Glutamatergic neuron (in vitro differentiated cells): ENCODE measurements around the gene MED17. TPM values are rescaled to one million over a fixed set of nuclear protein-coding genes. Genes with fewer than 3 reads are reported as not detected.

Experiments
- DNase-seq: peaks from one replicate; pipeline ENCODE4 v3.0.0; 2022
- H3K27ac Mint-ChIP-seq: one replicate; pipeline ENCODE4 v1.8.0; 2020; ENCODE audit warnings: mild to moderate bottlenecking, mixed read lengths, inconsistent platforms; ENCODE audit not compliant: unreplicated experiment
- H3K27me3 Mint-ChIP-seq: one replicate; pipeline ENCODE4 v1.8.0; 2020; ENCODE audit warnings: mild to moderate bottlenecking, moderate library complexity, mixed read lengths, inconsistent platforms; ENCODE audit not compliant: unreplicated experiment
- H3K36me3 Mint-ChIP-seq: one replicate; pipeline ENCODE4 v1.8.0; 2020; ENCODE audit warnings: mild to moderate bottlenecking, mixed read lengths, inconsistent platforms; ENCODE audit not compliant: unreplicated experiment
- H3K4me1 Mint-ChIP-seq: one replicate; pipeline ENCODE4 v1.8.0; 2020; ENCODE audit warnings: mild to moderate bottlenecking, low read depth, mixed read lengths, inconsistent platforms; ENCODE audit not compliant: unreplicated experiment
- H3K4me3 Mint-ChIP-seq: one replicate; pipeline ENCODE4 v1.8.0; 2020; ENCODE audit warnings: mild to moderate bottlenecking, mixed read lengths, inconsistent platforms; ENCODE audit not compliant: unreplicated experiment
- H3K9me3 Mint-ChIP-seq: one replicate; pipeline ENCODE4 v1.8.0; 2020; ENCODE audit warnings: mild to moderate bottlenecking, moderate library complexity, mixed read lengths, inconsistent platforms; ENCODE audit not compliant: unreplicated experiment
- long read RNA-seq: library from polyadenylated mRNA; unstranded; transcript quantifications from one replicate; pipeline ENCODE4 v2.0.0, GENCODE V29; 2020; ENCODE audit not compliant: unreplicated experiment
- total RNA-seq: library from RNA; stranded (reverse); fragmentation: NEBNext Ultra II Directional; extraction: Animal tissue kit (Norgen Biotek cat#: 25700); gene quantifications from one replicate; pipeline ENCODE4 v1.2.1, GENCODE V29; 2021; ENCODE audit not compliant: unreplicated experiment
- TF ChIP-seq, protein P1 (sequence below): fragments of 200-600 bp; sonication (generic); IDR thresholded peaks from one replicate; pipeline ENCODE4 v1.5.0; 2021; ENCODE audit not compliant: partially characterized antibody, unreplicated experiment

The MED17 gene
- total RNA-seq, result 73.0 TPM
- long read RNA-seq, full-length matches to known transcripts, result 26 of 26 reads
- long read RNA-seq, partial matches to known transcripts, result 0 of 26 reads
- long read RNA-seq, other reads (novel, unspliced or antisense), result 0 of 26 reads

- Mint-ChIP-seq H3K9me3 (peaks cover 9% of the 10 kb centered on the region), H3K27me3 (peaks cover 4% of the 10 kb centered on the region), H3K27ac (peak within 1 kb of the TSS; percentile 97), H3K4me1 (peaks cover 7% of the 10 kb centered on the region), H3K4me3 (peak within 1 kb of the TSS; percentile 99), H3K36me3 (no peaks in the 10 kb centered on the region)
- TF ChIP-seq, protein P1, sequence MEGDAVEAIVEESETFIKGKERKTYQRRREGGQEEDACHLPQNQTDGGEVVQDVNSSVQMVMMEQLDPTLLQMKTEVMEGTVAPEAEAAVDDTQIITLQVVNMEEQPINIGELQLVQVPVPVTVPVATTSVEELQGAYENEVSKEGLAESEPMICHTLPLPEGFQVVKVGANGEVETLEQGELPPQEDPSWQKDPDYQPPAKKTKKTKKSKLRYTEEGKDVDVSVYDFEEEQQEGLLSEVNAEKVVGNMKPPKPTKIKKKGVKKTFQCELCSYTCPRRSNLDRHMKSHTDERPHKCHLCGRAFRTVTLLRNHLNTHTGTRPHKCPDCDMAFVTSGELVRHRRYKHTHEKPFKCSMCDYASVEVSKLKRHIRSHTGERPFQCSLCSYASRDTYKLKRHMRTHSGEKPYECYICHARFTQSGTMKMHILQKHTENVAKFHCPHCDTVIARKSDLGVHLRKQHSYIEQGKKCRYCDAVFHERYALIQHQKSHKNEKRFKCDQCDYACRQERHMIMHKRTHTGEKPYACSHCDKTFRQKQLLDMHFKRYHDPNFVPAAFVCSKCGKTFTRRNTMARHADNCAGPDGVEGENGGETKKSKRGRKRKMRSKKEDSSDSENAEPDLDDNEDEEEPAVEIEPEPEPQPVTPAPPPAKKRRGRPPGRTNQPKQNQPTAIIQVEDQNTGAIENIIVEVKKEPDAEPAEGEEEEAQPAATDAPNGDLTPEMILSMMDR, result peak; percentile 41
- DNase-seq, result peak; percentile 91
These were observed at the start of gene MED17 for GRCh38 chr11:93784145-93784934. Gene MED17, plus strand, starts transcription at chr11:93784282. Its CDS starts 232 bp downstream, at chr11:93784514.

DNA sequence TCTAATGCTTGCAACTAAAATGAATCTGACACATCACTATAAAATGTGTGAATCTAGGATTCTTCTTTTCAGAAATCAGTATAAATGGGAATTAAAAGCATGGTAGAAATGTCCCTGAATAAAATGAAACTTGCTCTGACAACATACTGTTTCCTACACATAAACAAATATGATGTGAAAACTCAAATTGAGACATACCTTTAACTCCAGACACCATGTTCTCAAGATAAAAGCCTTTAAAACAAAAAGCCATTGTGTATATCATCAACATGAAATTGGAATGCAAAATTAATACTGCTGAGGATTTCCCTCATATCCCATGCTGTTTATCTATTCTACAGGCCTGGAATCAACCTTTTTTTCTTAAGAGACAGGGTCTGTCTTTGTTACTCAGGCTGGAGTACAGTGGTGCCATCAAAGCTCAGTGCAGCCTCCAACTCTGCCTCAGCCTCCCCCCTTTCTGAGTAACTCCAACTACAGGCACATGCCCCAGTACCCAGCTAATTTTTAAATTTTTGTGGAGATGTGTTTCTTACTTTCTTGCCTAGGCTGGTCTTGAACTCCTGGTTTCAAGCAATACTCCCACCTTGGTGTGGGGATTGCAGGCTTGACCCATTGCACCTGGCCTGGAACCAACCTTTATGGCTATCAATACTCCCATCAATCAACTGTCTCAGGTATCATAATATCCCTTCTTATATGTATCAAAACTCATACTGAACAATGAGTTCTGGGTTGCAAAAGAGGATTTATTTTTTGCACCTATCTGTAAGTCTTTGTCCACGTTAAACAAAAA lies 49.5 kb upstream of the MED17 start:
- Mint-ChIP-seq H3K4me3 (no peak overlapping the region), H3K9me3 (no peaks in the 10 kb centered on the region), H3K36me3 (no peaks in the 10 kb centered on the region), H3K27ac (no peak overlapping the region), H3K4me1 (peaks cover 14% of the 10 kb centered on the region), H3K27me3 (no peaks in the 10 kb centered on the region)
- TF ChIP-seq, protein P1, result no peak
- no peak for DNase-seq

- no peaks in the 10 kb centered on the region for H3K36me3 Mint-ChIP-seq
- H3K27ac Mint-ChIP-seq, result no peak overlapping the region
- H3K27me3 Mint-ChIP-seq, result no peaks in the 10 kb centered on the region
- TF ChIP-seq, protein P1, result no peak
- no peak for DNase-seq
- no peaks in the 10 kb centered on the region for H3K9me3 Mint-ChIP-seq
- peaks cover 15% of the 10 kb centered on the region for H3K4me1 Mint-ChIP-seq
- no peak overlapping the region for H3K4me3 Mint-ChIP-seq
These were observed 48.5 kb upstream of the MED17 start for GRCh38 chr11:93735627-93736026.

- Mint-ChIP-seq H3K4me1 (peaks cover 15% of the 10 kb centered on the region), H3K4me3 (no peak overlapping the region), H3K27ac (no peak overlapping the region), H3K9me3 (no peaks in the 10 kb centered on the region), H3K27me3 (no peaks in the 10 kb centered on the region), H3K36me3 (no peaks in the 10 kb centered on the region)
- DNase-seq, result no peak
- TF ChIP-seq, protein P1, result no peak
These were observed 48.0 kb upstream of the MED17 start for GRCh38 chr11:93736129-93736528.
